GM21723 (cell line): Measurements from ENCODE around the gene ARF5.

Experiments used
- ATAC-seq: cut with Tn5 transposase; IDR thresholded peaks from one replicate; pipeline ENCODE4 v1.9.1; 2021; ENCODE audit warnings: mild to moderate bottlenecking, moderate library complexity; ENCODE audit not compliant: unreplicated experiment

Gene ARF5

DNA sequence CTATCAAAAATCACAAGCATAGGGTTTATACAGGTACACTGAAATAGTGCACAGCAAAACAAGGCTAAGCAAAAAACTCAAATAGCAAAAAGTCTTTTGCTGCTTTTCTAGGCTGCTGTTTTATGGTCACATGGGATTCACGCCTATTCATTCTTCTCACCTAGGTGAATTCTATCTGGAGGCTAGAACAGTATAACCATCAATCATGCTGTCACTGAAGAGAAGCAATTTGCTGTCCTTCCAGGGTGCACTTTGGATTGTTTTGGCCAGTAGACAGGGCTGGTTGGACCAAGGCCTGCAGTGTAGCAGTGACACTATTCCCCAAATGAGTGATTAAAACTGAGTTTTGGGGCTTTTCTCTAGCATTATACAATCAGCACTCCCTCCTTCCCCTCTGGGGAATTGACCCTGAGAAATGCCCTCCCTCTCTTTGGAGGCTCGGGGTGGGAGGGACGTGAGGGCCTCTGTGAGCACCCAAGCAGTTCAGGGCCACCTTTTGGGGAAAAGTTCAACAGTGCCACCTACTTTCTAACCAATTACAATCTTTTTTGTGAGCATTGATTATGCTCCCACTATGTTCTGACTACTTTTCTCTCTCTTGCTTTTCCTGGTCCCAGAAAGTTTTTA, 47.6 kb downstream of the ARF5 start:
- ATAC-seq = no peak

DNA sequence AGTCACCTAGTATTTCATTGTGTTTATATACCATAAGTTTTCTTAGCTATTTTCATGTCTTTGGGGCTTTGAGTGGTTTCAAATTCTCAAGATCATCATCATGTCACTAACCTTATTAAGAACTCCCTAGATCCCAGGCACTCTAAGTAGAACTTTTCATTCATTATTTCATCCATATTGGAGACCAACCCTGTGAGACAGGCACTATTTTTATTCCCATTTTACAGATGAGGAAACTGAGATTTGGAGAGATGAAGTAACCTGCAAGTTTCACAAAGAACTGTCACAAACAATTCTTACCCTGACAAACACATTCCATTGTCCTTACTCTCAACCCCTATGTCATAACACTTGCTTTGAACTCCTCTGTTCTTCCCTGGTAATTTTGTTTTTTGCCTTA, 50.0 kb downstream of the ARF5 start:
- ATAC-seq = no peak
